ENCODE measurements around the gene SERPINA4.

SERPINA4 gene

DNA sequence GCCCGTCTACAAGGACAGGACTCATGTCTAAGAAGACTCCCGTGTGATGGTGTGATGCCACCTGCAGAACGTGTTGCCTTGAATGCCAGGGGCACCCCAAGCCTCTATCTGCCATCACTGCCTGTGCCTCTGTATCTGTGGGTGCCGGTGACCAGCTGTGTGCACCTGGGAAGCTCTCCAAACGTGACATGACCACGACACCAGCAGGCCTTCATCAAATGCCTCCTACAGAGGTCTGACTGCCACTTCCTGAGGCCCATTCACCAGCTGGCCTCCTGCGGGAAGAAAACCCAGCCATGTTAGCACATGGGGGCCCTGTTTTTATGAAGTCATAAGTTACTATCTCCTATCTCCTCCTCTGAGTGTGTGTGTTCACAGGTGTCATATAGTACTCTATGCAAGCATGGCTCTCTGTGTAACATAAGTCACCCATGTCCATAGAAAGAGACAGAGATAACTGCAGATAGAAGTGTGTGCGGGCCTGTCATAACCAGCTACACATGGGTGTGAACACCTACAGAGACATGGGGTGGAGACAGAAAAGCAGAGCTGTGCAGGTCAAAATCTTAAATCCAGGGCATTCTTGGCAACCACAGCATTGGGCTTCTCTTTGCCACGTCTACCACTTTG lies 18.3 kb upstream of the SERPINA4 start:
- DNase-seq (ENCODE audit: low read depth), result no peak
- TF ChIP-seq, protein P1, sequence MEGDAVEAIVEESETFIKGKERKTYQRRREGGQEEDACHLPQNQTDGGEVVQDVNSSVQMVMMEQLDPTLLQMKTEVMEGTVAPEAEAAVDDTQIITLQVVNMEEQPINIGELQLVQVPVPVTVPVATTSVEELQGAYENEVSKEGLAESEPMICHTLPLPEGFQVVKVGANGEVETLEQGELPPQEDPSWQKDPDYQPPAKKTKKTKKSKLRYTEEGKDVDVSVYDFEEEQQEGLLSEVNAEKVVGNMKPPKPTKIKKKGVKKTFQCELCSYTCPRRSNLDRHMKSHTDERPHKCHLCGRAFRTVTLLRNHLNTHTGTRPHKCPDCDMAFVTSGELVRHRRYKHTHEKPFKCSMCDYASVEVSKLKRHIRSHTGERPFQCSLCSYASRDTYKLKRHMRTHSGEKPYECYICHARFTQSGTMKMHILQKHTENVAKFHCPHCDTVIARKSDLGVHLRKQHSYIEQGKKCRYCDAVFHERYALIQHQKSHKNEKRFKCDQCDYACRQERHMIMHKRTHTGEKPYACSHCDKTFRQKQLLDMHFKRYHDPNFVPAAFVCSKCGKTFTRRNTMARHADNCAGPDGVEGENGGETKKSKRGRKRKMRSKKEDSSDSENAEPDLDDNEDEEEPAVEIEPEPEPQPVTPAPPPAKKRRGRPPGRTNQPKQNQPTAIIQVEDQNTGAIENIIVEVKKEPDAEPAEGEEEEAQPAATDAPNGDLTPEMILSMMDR (IDR thresholded peaks at IDR 0.05; ENCODE audit: control insufficient read depth, extremely low read depth, insufficient read depth), result no peak
- H3K4me3 ChIP-seq (ENCODE audit: low read depth, low read length), result no peak overlapping the region

DNA sequence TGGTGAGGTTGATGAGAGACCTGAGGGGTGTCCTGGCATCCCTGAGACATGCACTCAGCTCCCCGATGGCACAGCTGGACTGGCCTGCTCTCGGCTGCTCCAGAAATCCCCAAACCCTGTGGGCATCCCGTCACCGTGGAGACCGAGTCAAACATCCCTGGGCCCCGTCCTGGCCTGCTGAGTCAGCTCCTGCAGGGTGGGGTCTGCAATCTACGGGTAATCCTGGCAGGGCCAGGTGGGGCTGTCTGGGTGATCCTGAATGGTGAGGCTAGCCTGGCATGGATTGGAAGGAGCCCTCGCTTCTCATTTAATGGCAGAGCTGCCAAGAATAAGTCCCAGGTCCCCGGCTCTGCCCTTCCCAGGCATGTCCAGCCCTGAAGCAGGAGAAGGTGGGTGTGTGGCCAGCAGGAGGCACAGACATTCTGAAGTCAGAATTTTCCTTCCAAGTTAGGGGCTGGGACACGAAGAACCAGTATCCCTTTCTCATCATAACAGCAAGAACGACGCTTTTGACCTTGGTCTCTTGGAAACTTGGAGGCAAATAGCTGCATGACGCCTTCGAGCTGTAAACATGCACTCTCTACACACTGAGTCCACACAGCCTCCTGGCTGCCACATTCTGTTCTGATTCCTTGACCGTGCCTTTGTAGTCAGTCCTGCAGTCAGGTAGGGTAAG lies 17.7 kb upstream of the SERPINA4 start:
- H3K4me3 ChIP-seq (ENCODE audit: low read depth, low read length), result no peak overlapping the region
- TF ChIP-seq, protein P1 (IDR thresholded peaks at IDR 0.05; ENCODE audit: control insufficient read depth, extremely low read depth, insufficient read depth), result no peak
- DNase-seq (ENCODE audit: low read depth), result no peak

DNA sequence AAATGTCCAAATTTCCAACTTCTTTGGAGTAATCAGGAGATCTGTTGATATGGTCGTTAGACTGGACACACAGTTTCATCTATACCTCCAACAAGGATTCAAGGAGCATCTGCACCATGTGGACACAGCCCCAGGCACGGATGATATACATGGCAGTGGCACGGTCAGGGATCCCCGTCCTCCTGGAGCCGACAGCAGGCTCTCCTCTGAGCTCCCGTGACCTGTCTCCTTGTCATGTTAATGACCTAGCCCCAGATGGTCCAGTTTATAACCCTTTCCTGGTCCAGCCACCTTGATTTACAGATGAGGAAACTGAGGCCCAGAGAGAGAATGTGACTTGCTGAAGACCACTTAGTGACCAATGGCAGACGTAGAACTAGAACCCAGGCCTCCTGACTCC lies 16.5 kb upstream of the SERPINA4 start:
- no peak for DNase-seq (ENCODE audit: low read depth)
- TF ChIP-seq, protein P1 (IDR thresholded peaks at IDR 0.05; ENCODE audit: control insufficient read depth, extremely low read depth, insufficient read depth), result no peak
- H3K4me3 ChIP-seq (ENCODE audit: low read depth, low read length), result no peak overlapping the region

DNA sequence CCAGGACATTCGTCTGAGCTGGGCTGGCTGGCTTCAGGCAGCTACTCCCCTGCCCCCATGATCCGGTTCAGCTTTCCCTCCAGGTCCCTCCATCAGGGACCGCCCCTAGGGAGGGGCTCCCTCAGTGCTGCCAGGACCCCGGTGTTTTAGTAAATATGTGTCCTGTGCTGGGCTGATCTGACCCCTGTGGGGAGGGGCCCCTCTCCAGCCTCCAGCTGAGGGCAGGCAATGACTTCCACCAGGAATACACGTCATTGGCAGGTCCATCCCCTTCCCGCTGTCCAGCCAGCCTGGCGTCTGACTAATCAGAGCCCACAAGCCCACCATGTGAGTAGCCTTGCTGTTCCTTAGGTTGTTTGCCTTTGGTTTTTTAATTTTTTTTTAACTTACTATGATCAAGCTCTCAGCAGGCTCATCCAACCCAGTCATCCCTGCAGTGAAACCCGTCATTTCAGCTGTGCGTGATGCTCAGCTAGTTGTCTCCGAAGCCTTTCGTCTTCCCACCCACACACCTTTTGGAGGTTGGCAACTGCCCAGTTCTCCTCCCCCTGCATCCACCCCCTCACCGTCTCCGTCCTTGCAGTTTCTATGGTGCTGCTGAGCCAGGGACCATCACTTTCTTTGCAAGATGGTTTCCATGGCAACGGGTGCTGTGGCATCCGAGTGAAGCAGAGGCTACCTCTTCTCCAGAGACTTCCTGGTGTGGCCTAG lies 16.0 kb upstream of the SERPINA4 start:
- TF ChIP-seq, protein P1 (IDR thresholded peaks at IDR 0.05; ENCODE audit: control insufficient read depth, extremely low read depth, insufficient read depth), result no peak
- DNase-seq (ENCODE audit: low read depth), result no peak
- H3K4me3 ChIP-seq (ENCODE audit: low read depth, low read length), result no peak overlapping the region

DNA sequence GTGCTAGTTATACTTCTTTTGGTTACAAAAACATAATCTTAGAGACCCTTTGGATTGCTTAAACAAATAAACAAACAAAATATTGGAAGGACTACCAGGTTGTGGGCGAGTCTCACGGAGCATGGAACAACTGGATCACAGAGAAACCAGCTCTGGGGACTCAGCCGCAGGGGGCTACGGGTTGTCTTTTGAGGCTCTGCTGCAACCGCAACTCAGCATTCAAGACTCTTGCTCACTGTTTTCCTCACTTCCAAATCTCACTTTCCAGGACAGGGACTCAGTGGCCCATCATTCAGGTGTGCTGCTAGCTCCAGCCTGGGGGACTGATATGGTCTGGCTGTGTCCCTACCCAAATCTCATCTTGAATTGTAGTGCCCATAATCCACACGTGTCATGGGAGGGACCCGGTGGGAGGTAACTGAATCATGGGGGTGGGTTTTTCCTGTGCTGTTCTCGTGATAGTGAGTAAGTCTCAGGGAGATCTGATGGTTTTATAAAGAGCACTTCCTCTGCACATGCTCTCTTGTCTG lies 14.0 kb upstream of the SERPINA4 start:
- TF ChIP-seq, protein P1 (IDR thresholded peaks at IDR 0.05; ENCODE audit: control insufficient read depth, extremely low read depth, insufficient read depth), result no peak
- no peak for DNase-seq (ENCODE audit: low read depth)
- no peak overlapping the region for H3K4me3 ChIP-seq (ENCODE audit: low read depth, low read length)

DNA sequence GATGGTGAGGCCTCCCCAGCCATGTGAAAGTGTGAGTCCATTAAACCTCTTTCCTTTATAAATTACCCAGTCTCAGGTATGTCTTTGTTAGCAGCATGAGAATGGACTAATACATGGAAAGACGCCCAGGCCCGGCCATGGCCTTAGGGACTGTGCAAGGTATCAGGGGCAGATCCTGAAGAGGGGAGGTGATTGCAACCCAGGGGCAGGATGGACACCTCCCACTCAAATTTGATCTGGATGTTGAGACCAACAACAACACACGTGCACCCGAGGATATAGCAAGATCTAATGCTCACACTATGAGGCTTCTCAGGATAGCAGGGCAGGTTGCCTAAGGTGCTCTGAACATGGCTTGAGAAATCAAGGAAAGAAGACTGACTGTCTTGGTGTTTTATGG lies 13.5 kb upstream of the SERPINA4 start:
- TF ChIP-seq, protein P1 (IDR thresholded peaks at IDR 0.05; ENCODE audit: control insufficient read depth, extremely low read depth, insufficient read depth), result no peak

More for the DNA sequence above, 13.5 kb upstream of the SERPINA4 start:
- DNase-seq (ENCODE audit: low read depth), result no peak
- H3K4me3 ChIP-seq (ENCODE audit: low read depth, low read length), result no peak overlapping the region
